H1 (cell line): ENCODE measurements around the gene CRELD1. TPM values are rescaled to one million over a fixed set of nuclear protein-coding genes. Genes with fewer than 3 reads are reported as not detected.

ENCODE experiments used
- CTCF ChIA-PET: fragments of 300-600 bp; sonication (Branson Sonifier 250); formaldehyde crosslinking; loops from one replicate; lab custom pipeline; 2021; ENCODE audit not compliant: partially characterized antibody; lab: Charles Lee
- POLR2A ChIA-PET: fragments of 300-600 bp; sonication (Branson Sonifier 250); formaldehyde crosslinking; loops from one replicate; lab custom pipeline; 2021; ENCODE audit warnings: inconsistent platforms; ENCODE audit not compliant: partially characterized antibody; lab: Charles Lee
- DNase-seq, 2 experiments: peaks; one replicate each; pipeline versions ENCODE4 v3.0.0 to v3.0.0-alpha.2; 2010 to 2022; ENCODE audit warnings: low spot score in 2 of 2, low read depth in 1 of 2, mixed read lengths in 1 of 2
- FAIRE-seq: peaks from 2 replicates; lab custom pipeline; 2011; peaks lifted over from hg19 to GRCh38; lab: Jason Lieb, UNC
- H2AFZ ChIP-seq: 2 replicates; pipeline ENCODE4 v1.8.1; 2012; ENCODE audit warnings: low read length, inconsistent platforms
- H2AK5ac ChIP-seq: 2 replicates; pipeline ENCODE4 v1.6.1; 2013; ENCODE audit warnings: low read depth, low read length
- H2BK120ac ChIP-seq: replicated peaks from 2 replicates; pipeline ENCODE3; 2013; ENCODE audit warnings: low read depth, low read length, inconsistent platforms
- H2BK12ac ChIP-seq: 2 replicates; pipeline ENCODE4 v1.6.1; 2013; ENCODE audit warnings: low read depth, low read length
- H2BK15ac ChIP-seq: 2 replicates; pipeline ENCODE4 v1.6.1; 2013; ENCODE audit warnings: low read length
- H2BK20ac ChIP-seq: 2 replicates; pipeline ENCODE4 v1.6.1; 2013; ENCODE audit warnings: low read length
- H2BK5ac ChIP-seq: 2 replicates; pipeline ENCODE4 v1.6.1; 2013; ENCODE audit warnings: low read depth, low read length
- H3K14ac ChIP-seq: 2 replicates; pipeline ENCODE4 v1.6.1; 2013; ENCODE audit warnings: inconsistent platforms; ENCODE audit not compliant: insufficient read length
- H3K18ac ChIP-seq: 2 replicates; pipeline ENCODE4 v1.6.1; 2013; ENCODE audit warnings: low read length; ENCODE audit errors: extremely low read depth
- H3K23ac ChIP-seq: 2 replicates; pipeline ENCODE4 v1.6.1; 2013; ENCODE audit warnings: inconsistent platforms; ENCODE audit not compliant: insufficient read length
- H3K23me2 ChIP-seq: 2 replicates; pipeline ENCODE4 v1.6.1; 2013; ENCODE audit warnings: low read depth, low read length
- H3K27ac ChIP-seq: 2 replicates; pipeline ENCODE4 v1.6.1; 2011; ENCODE audit warnings: low read depth, low read length, inconsistent platforms
- H3K27me3 ChIP-seq, 4 experiments: replicated peaks in 1 of 4; 1 replicate in 1 of 4; 2 replicates in 3 of 4; pipeline versions ENCODE4 v1.6.1 to v1.8.1; 2011 to 2013; ENCODE audit warnings: low read length in 3 of 4, mild to moderate bottlenecking in 3 of 4, inconsistent platforms in 2 of 4, mixed read lengths in 2 of 4, moderate library complexity in 1 of 4; ENCODE audit not compliant: control insufficient read depth in 3 of 4, insufficient read depth in 3 of 4; ENCODE audit errors: extremely low read depth in 1 of 4
- H3K36me3 ChIP-seq, 4 experiments: 2 replicates each; pipeline versions ENCODE4 v1.6.1 to v1.8.1; 2011 to 2013; ENCODE audit warnings: mild to moderate bottlenecking in 4 of 4, low read length in 3 of 4, moderate library complexity in 2 of 4, control low read depth in 1 of 4, inconsistent platforms in 1 of 4; ENCODE audit not compliant: insufficient read depth in 4 of 4, control insufficient read depth in 2 of 4
- H3K4ac ChIP-seq: replicated peaks from 2 replicates; pipeline ENCODE3; 2013; ENCODE audit warnings: low read length, low read depth, mixed read lengths, inconsistent platforms; ENCODE audit not compliant: insufficient read length
- H3K4me1 ChIP-seq, 4 experiments: replicated peaks in 1 of 4; 1 replicate in 1 of 4; 2 replicates in 3 of 4; pipeline versions ENCODE4 v1.6.1 to v1.8.1; 2011 to 2013; ENCODE audit warnings: low read length in 3 of 4, inconsistent platforms in 2 of 4, mixed read lengths in 1 of 4; ENCODE audit not compliant: insufficient read depth in 4 of 4, control insufficient read depth in 3 of 4
- H3K4me2 ChIP-seq, 2 experiments: 2 replicates each; pipeline versions ENCODE4 v1.6.1 to v1.8.1; 2011 to 2013; ENCODE audit warnings: low read depth in 2 of 2, low read length in 2 of 2, control low read depth in 1 of 2, inconsistent platforms in 1 of 2, mild to moderate bottlenecking in 1 of 2; ENCODE audit not compliant: insufficient read depth in 1 of 2
- H3K4me3 ChIP-seq, 4 experiments: fragments of 200-600, 300-600 bp in 1 of 4; sonication (generic), shearing (Covaris generic), sonication (Bioruptor Twin) in 1 of 4; 2 replicates each; pipeline versions ENCODE4 v1.5.1 to v1.8.1; 2011 to 2016; ENCODE audit warnings: low read length in 4 of 4, low read depth in 3 of 4, control low read depth in 2 of 4, inconsistent platforms in 2 of 4, mild to moderate bottlenecking in 2 of 4, mixed read lengths in 1 of 4, moderate library complexity in 1 of 4; ENCODE audit not compliant: insufficient read depth in 2 of 4; ENCODE audit errors: extremely low read depth in 1 of 4
- H3K56ac ChIP-seq: replicated peaks from 2 replicates; pipeline ENCODE3; 2013; ENCODE audit warnings: low read depth, mild to moderate bottlenecking, mixed read lengths, low read length, inconsistent platforms; ENCODE audit not compliant: insufficient read length
- H3K79me1 ChIP-seq: 2 replicates; pipeline ENCODE4 v1.6.1; 2013; ENCODE audit warnings: low read depth, low read length, control low read depth
- H3K79me2 ChIP-seq, 2 experiments: 2 replicates each; pipeline versions ENCODE4 v1.6.1 to v1.8.1; 2012 to 2013; ENCODE audit warnings: low read length in 2 of 2, mild to moderate bottlenecking in 2 of 2, inconsistent platforms in 1 of 2; ENCODE audit not compliant: insufficient read depth in 2 of 2, control insufficient read depth in 1 of 2
- H3K9ac ChIP-seq, 4 experiments: replicated peaks in 1 of 4; 1 replicate in 1 of 4; 2 replicates in 3 of 4; pipeline versions ENCODE4 v1.6.1 to v1.8.1; 2011 to 2013; ENCODE audit warnings: low read depth in 3 of 4, low read length in 3 of 4, control low read depth in 2 of 4, mild to moderate bottlenecking in 2 of 4, moderate library complexity in 2 of 4, inconsistent platforms in 1 of 4; ENCODE audit errors: extremely low read depth in 1 of 4
- H3K9me3 ChIP-seq, 2 experiments: 2 replicates each; pipeline versions ENCODE4 v1.6.1 to v1.8.1; 2012 to 2013; ENCODE audit warnings: mild to moderate bottlenecking in 2 of 2, moderate library complexity in 2 of 2, control low read depth in 1 of 2, inconsistent platforms in 1 of 2, low read depth in 1 of 2, low read length in 1 of 2, mixed read lengths in 1 of 2; ENCODE audit not compliant: insufficient read depth in 2 of 2
- H4K20me1 ChIP-seq, 2 experiments: replicated peaks in 1 of 2; 2 replicates each; pipeline versions ENCODE3 to v1.8.1; 2011 to 2013; ENCODE audit warnings: inconsistent platforms in 2 of 2, low read length in 2 of 2, mild to moderate bottlenecking in 1 of 2; ENCODE audit not compliant: insufficient read depth in 2 of 2, control insufficient read depth in 1 of 2
- H4K5ac ChIP-seq: 2 replicates; pipeline ENCODE4 v1.6.1; 2013; ENCODE audit warnings: low read length, low read depth, mixed read lengths, inconsistent platforms; ENCODE audit not compliant: insufficient read length
- H4K8ac ChIP-seq: 2 replicates; pipeline ENCODE4 v1.8.0; 2013; ENCODE audit warnings: mild to moderate bottlenecking, moderate library complexity, low read length, inconsistent platforms; ENCODE audit not compliant: insufficient read depth; ENCODE audit errors: extremely low read depth
- H4K91ac ChIP-seq: replicated peaks from 2 replicates; pipeline ENCODE3; 2013; ENCODE audit warnings: low read length, mixed read lengths, inconsistent platforms; ENCODE audit not compliant: insufficient read length
- ASH2L ChIP-seq: fragments of 200-600, 300-600 bp; sonication (generic); IDR thresholded peaks from one replicate; pipeline ENCODE4 v1.7.1; 2017; ENCODE audit warnings: low read length
- CBX5 ChIP-seq: fragments of 300-800, 300-1000 bp; sonication (generic); IDR thresholded peaks from 2 replicates; pipeline ENCODE4 v1.7.1; 2016; ENCODE audit warnings: antibody characterized with exemption, low read length, low read depth
- CHD1 ChIP-seq: IDR thresholded peaks from 2 replicates; pipeline ENCODE4 v1.6.1; 2012; ENCODE audit warnings: low read depth, low read length, improper control_type of control experiment
- EZH2 ChIP-seq: fragments of 200-600 bp; sonication (generic); IDR thresholded peaks from 2 replicates; pipeline ENCODE4 v1.7.1; 2012; ENCODE audit warnings: low read depth, mild to moderate bottlenecking, moderate library complexity, low read length, inconsistent platforms; ENCODE audit not compliant: severe bottlenecking
- HDAC2 ChIP-seq, 2 experiments: fragments of 300-600 bp in 1 of 2; sonication (generic) in 1 of 2; IDR thresholded peaks; 2 replicates each; pipeline ENCODE4 v1.6.1; 2011 to 2012; ENCODE audit warnings: low read depth in 2 of 2, low read length in 2 of 2, mild to moderate bottlenecking in 2 of 2, moderate library complexity in 2 of 2, borderline replicate concordance in 1 of 2, inconsistent platforms in 1 of 2
- JUND ChIP-seq: IDR thresholded peaks from 2 replicates; pipeline ENCODE4 v1.6.1; 2011; ENCODE audit warnings: mild to moderate bottlenecking, improper control_type of control experiment, low read length
- KDM5A ChIP-seq: fragments of 200-600 bp; IDR thresholded peaks from 2 replicates; pipeline ENCODE4 v1.7.1; 2012; ENCODE audit warnings: mild to moderate bottlenecking, low read length, inconsistent platforms, mixed read lengths
- NANOG ChIP-seq: IDR thresholded peaks from 2 replicates; pipeline ENCODE4 v1.6.1; 2011; ENCODE audit warnings: low read length, low read depth, mild to moderate bottlenecking, inconsistent platforms; ENCODE audit not compliant: insufficient read depth, poor library complexity, severe bottlenecking
- RAD21 ChIP-seq, 2 experiments: IDR thresholded peaks in 1 of 2; conservative IDR thresholded peaks in 1 of 2; 2 replicates each; pipeline ENCODE4 v1.6.1; 2011; ENCODE audit warnings: low read depth in 2 of 2, low read length in 2 of 2, improper control_type of control experiment in 1 of 2, inconsistent platforms in 1 of 2, mild to moderate bottlenecking in 1 of 2, moderate library complexity in 1 of 2
- SIX5 ChIP-seq: IDR thresholded peaks from 2 replicates; pipeline ENCODE4 v1.6.1; 2011; ENCODE audit warnings: mild to moderate bottlenecking, low read depth, low read length
- SP2 ChIP-seq: IDR thresholded peaks from 2 replicates; pipeline ENCODE4 v1.6.1; 2012; ENCODE audit warnings: mild to moderate bottlenecking, low read length, inconsistent platforms
- SP4 ChIP-seq: IDR thresholded peaks from 2 replicates; pipeline ENCODE4 v1.6.1; 2012; ENCODE audit warnings: low read length, inconsistent platforms
- YY1 ChIP-seq: IDR thresholded peaks from 2 replicates; pipeline ENCODE4 v1.6.1; 2011; ENCODE audit warnings: low read depth, mild to moderate bottlenecking, low read length
- ZNF274 ChIP-seq: IDR thresholded peaks from 2 replicates; pipeline ENCODE4 v1.7.0; 2012; ENCODE audit warnings: low read length, borderline replicate concordance; ENCODE audit errors: extremely low read depth
- WGBS, 2 experiments: shearing (Covaris generic) in 1 of 2; methylation state at CpG; one replicate each; pipeline versions ENCODE4 v1.1.6 to v1.1.7; 2013 to 2015; ENCODE audit warnings: low lambda C conversion rate in 2 of 2, mixed read lengths in 2 of 2, inconsistent platforms in 1 of 2, low coverage in 1 of 2, missing lambda C conversion rate in 1 of 2; ENCODE audit not compliant: insufficient replicate concordance in 2 of 2, insufficient coverage in 1 of 2, insufficient read length in 1 of 2; ENCODE audit errors: extremely low coverage in 1 of 2, missing lambda C conversion rate in 1 of 2; 5-methylcytosine and 5-hydroxymethylcytosine counted together
- polyA plus RNA-seq, 7 experiments: library from polyadenylated mRNA; depleted of rRNA in 3 of 7; stranded (reverse) in 5 of 7; unstranded in 2 of 7; fragments of >200 nt in 5 of 7; fragments of 200-250 nt in 2 of 7; gene quantifications; 1 replicate in 5 of 7; 2 replicates in 1 of 7; 4 replicates in 1 of 7; pipeline versions ENCODE4 v1.2.1 to v1.2.3, GENCODE V29; 2011 to 2013; ENCODE audit warnings: missing spikeins in 2 of 7, mixed read lengths in 2 of 7
- total RNA-seq: library from RNA; stranded (reverse); fragmentation: NEBNext Ultra II Directional; extraction: Animal tissue kit (Norgen Biotek cat#: 25700); gene quantifications from 2 replicates; pipeline ENCODE4 v1.2.1, GENCODE V29; 2021

CRELD1 gene
- total and polyA plus RNA-seq, 2 of the 8 experiments (the other 6 are each of a cell fraction or from before 2014, with no cell fraction given), result 12.9 to 15.1 TPM

GRCh38 chr3:9949626-9950025 is 16.0 kb downstream of the CRELD1 start:
- H3K23me2 ChIP-seq, result peaks cover 22% of the 10 kb centered on the region; the same call in 1 of the 2 replicates
- H3K36me3 ChIP-seq, result peaks cover 0 to 3% (median under 1%) of the 10 kb centered on the region in 4 experiments; a peak in 4 of 8 replicates
- H3K4me1 ChIP-seq, result peaks cover 2 to 13% (median 9%) of the 10 kb centered on the region in 4 experiments
- H3K18ac ChIP-seq, result no peak overlapping the region
- no peak overlapping the region for H2BK5ac ChIP-seq
- no peaks in the 10 kb centered on the region; a peak in 1 of 4 replicates for H3K79me2 ChIP-seq
- DNase-seq (no peak), FAIRE-seq (no peak)
- no peak overlapping the region for H4K5ac ChIP-seq
- H3K4me2 ChIP-seq, result no peak overlapping the region
- H3K4me3 ChIP-seq, result no peak overlapping the region
- H2AFZ ChIP-seq, result no peak overlapping the region
- no peak overlapping the region for H3K14ac ChIP-seq
- H2BK120ac ChIP-seq, result no peak overlapping the region
- H4K91ac ChIP-seq, result no peak overlapping the region
- no peak overlapping the region for H3K4ac ChIP-seq
- H3K9me3 ChIP-seq, result no peaks in the 10 kb centered on the region
- H3K27ac ChIP-seq, result no peak overlapping the region
- H3K27me3 ChIP-seq, result peaks cover 0 to 5% (median under 1%) of the 10 kb centered on the region in 4 experiments; a peak in 1 of 7 replicates
- peaks cover 0 to 2% of the 10 kb centered on the region in 2 experiments for H4K20me1 ChIP-seq
- CTCF ChIA-PET, result interaction anchor here (0.6 to 5.2 kb wide), 5 partner anchors 14 to 337 kb away, joined by 3 to 86 read pairs (median 4); partner anchors contain the start of gene CRELD1
- POLR2A ChIA-PET, result interaction anchor here (0.6 to 2.1 kb wide), 5 partner anchors 10 to 107 kb away, joined by 3 to 7 read pairs (median 5); partner anchors contain the start of genes CRELD1 and IL17RC
- H2BK12ac ChIP-seq, result no peak overlapping the region
- no peak overlapping the region for H4K8ac ChIP-seq
- H3K23ac ChIP-seq, result no peak overlapping the region
- H3K56ac ChIP-seq, result no peak overlapping the region
- no peak overlapping the region for H2BK15ac ChIP-seq
- no peak overlapping the region for H2BK20ac ChIP-seq
- H2AK5ac ChIP-seq, result no peak overlapping the region
- no peaks in the 10 kb centered on the region for H3K79me1 ChIP-seq
- 87% methylated on average over 9 of the region's 9 CpGs; no CpG with 5 or more reads in 1 of the 2 experiments for WGBS, 2 experiments
- H3K9ac ChIP-seq, result no peak overlapping the region
- TF ChIP-seq KDM5A (no peak), SP4 (no peak), CBX5 (no peak), YY1 (no peak), NANOG (no peak), ASH2L (no peak), EZH2 (no peak), JUND (no peak), SIX5 (no peak), CHD1 (no peak), HDAC2 (IDR thresholded peaks at IDR 0.05; ENCODE audit: borderline replicate concordance in 1 of 2, low read depth in 2 of 2, low read length in 2 of 2) (no peak), RAD21 (IDR thresholded peaks at IDR 0.05 in 1 of 2, conservative IDR thresholded peaks at IDR 0.05 in 1 of 2; ENCODE audit: low read depth in 2 of 2, low read length in 2 of 2) (no peak), SP2 (no peak), ZNF274 (no peak)
